Prostate gland (tissue), 2 donors: ENCODE results near the gene DBX1.

Experiments used
- CTCF ChIP-seq, 4 experiments: fragments of 200-600 bp in 2 of 4; fragments of 450-650 bp in 2 of 4; sonication (generic) in 2 of 4; IDR thresholded peaks; 1 replicate in 3 of 4; 2 replicates in 1 of 4; pipeline ENCODE4 v1.5.1; 2016 to 2019; ENCODE audit warnings: antibody characterized with exemption in 4 of 4, mild to moderate bottlenecking in 2 of 4, moderate library complexity in 2 of 4
- POLR2A ChIP-seq: fragments of 450-650 bp; IDR thresholded peaks from one replicate; pipeline ENCODE4 v1.6.1; 2016; ENCODE audit warnings: antibody characterized with exemption, mild to moderate bottlenecking
- POLR2AphosphoS5 ChIP-seq: sonication (generic); formaldehyde crosslinking; IDR thresholded peaks from one replicate; pipeline ENCODE4 v1.6.1; 2017; ENCODE audit warnings: antibody characterized with exemption

DNA sequence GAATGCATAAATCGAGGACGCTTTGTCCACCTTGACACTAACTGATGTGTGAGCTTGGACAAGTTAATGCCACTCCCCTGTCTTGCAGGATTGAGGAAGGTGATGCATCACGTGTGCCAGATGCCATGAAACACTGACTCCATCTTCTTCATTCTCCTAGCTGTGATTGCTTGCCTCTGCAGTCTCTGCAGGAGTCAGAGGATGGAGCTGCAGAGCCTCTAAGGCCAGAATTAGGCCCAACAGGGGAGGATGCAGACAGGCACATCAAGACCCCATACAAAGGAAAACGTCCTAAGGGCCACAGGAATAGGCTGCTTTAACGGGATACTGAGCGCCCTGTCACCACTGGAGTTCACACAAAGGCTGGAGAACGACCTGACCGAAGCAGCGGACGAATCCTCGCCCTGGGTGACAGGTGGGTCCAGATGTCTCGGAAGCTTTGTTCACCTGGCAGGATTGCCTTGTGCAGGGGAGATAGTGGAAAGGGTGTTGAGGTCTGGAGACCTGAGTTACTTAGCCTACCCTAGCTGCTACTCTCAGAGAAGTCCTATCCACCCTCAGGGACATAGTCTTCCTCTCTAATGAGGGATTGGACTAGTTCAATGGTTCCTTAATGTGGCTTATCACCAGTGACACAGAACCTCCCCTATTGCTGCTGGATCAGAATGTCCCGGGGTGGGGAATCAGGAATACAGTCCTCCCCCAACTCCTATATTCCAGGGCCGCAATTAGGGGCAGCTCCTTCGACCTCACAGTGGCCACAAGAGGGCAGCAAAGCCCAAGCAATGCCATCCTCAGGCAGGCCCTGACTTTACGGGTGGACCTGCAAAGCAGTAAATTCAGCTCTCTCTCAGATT is 32.4 kb downstream of the DBX1 start:
- TF ChIP-seq POLR2AphosphoS5 (no peak), CTCF (IDR thresholded peaks at IDR 0.05) (peak; percentile 64 to 81 (median 75)), POLR2A (no peak)
